Transverse colon (tissue), 4 donors: ENCODE measurements around the gene BBS4. TPM values are rescaled to one million over a fixed set of nuclear protein-coding genes. Genes with fewer than 3 reads are reported as not detected.

Experiments used
- DNase-seq: peaks from one replicate; pipeline ENCODE4 v3.0.0-alpha.2; 2019
- H3K27ac ChIP-seq, 4 donors: fragments of 200-600 bp; sonication (generic); 2 replicates each; pipeline ENCODE4 v1.5.1; 2016 to 2018; ENCODE audit warnings: inconsistent platforms in 4 of 4
- H3K27me3 ChIP-seq: fragments of 200-600 bp; sonication (generic); 2 replicates; pipeline ENCODE4 v1.5.1; 2017; ENCODE audit warnings: inconsistent platforms
- H3K36me3 ChIP-seq, 4 donors: fragments of 200-600 bp; sonication (generic); 2 replicates each; pipeline ENCODE4 v1.5.1; 2017 to 2019; ENCODE audit warnings: inconsistent platforms in 4 of 4
- H3K4me1 ChIP-seq, 4 donors: fragments of 200-600 bp; sonication (generic); 2 replicates each; pipeline ENCODE4 v1.5.1; 2017 to 2020; ENCODE audit warnings: inconsistent platforms in 4 of 4
- H3K4me3 ChIP-seq, 4 donors: fragments of 200-600 bp; sonication (generic); 1 replicate in 1 of 4; 2 replicates in 3 of 4; pipeline versions ENCODE4 v1.5.1 to v1.6.1; 2017 to 2019; ENCODE audit warnings: inconsistent platforms in 4 of 4
- H3K9me3 ChIP-seq, 2 donors: fragments of 200-600 bp; sonication (generic); 2 replicates each; pipeline ENCODE4 v1.5.1; 2017 to 2019; ENCODE audit warnings: inconsistent platforms in 2 of 2
- EP300 ChIP-seq: sonication (generic); formaldehyde crosslinking; IDR thresholded peaks from one replicate; pipeline ENCODE4 v1.6.1; 2017; ENCODE audit warnings: antibody characterized with exemption, low read depth
- POLR2A ChIP-seq: fragments of 450-650 bp; IDR thresholded peaks from one replicate; pipeline ENCODE4 v1.6.1; 2016; ENCODE audit warnings: antibody characterized with exemption, mild to moderate bottlenecking, moderate library complexity
- POLR2AphosphoS5 ChIP-seq, 3 donors: sonication (generic); formaldehyde crosslinking; IDR thresholded peaks; one replicate each; pipeline ENCODE4 v1.6.1; 2016; ENCODE audit warnings: antibody characterized with exemption in 3 of 3
- WGBS, 2 donors: methylation state at CpG; one replicate each; pipeline ENCODE4 v1.1.5; 2018; ENCODE audit warnings: low coverage in 1 of 2; 5-methylcytosine and 5-hydroxymethylcytosine counted together
- in situ Hi-C, 4 donors: fragments of 200-750 bp; cut with MboI; loops; one replicate each; pipeline versions ENCODE4 v1.15.0 to v1.15.1; 2017; ENCODE audit warnings: low sequenced_read_pairs in 3 of 4, low pct_ligation_motif_present in 1 of 4, low pct_unique_long_range_greater_than_20kb in 1 of 4
- intact Hi-C: fragments of 100-400 bp; cut with DNase I; formaldehyde crosslinking; loops from one replicate; pipeline ENCODE4 v1.15.1; 2023; ENCODE audit warnings: low total_unique reads
- total RNA-seq, 4 donors: library from RNA; depleted of rRNA; stranded (reverse); fragments of >200 nt; gene quantifications; one replicate each; pipeline ENCODE4 v1.1.0, GENCODE V29; 2016
- TF ChIP-seq, protein P1 (sequence below), 5 experiments: fragments of 200-600 bp in 3 of 5; fragments of 450-650 bp in 2 of 5; sonication (generic) in 3 of 5; IDR thresholded peaks; 1 replicate in 2 of 5; 2 replicates in 3 of 5; pipeline ENCODE4 v1.5.1; 2016 to 2017; ENCODE audit warnings: antibody characterized with exemption in 5 of 5, inconsistent platforms in 3 of 5, mild to moderate bottlenecking in 2 of 5, moderate library complexity in 1 of 5

Gene BBS4
- total RNA-seq, 4 donors from 2014 or later = 9.2 to 21.3 (median 19.2) TPM

DNA sequence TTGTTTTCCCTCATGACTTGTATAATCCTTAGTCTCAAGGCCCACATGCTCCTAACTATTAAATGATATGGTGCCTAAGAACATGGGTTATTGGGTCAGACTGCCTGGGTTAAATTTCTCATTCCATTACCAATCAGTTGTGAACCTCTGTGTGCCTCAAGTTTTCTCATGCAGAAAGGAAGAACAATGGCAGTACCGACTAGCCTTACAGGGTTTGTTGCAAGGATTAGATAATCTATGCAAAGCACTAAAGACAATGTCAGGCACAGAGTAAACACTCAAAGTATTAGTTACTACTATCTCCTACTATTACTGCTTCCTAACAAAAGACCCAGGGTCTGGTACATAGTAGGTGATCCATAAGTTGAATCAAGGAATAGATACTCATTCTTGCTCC, 85.3 kb downstream of the BBS4 start:
- Histone ChIP-seq H3K27me3 (no peaks in the 10 kb centered on the region), H3K36me3 (peaks cover 0 to 57% (median 12%) of the 10 kb centered on the region in 4 donors), H3K27ac (no peak overlapping the region), H3K4me3 (no peak overlapping the region), H3K4me1 (no peaks in the 10 kb centered on the region), H3K9me3 (peaks cover 0 to 16% of the 10 kb centered on the region in 2 donors)
- intact Hi-C loops (no loop called here), in situ Hi-C loops (no loop called here)
- TF ChIP-seq POLR2A = no peak
- TF ChIP-seq POLR2AphosphoS5 (IDR thresholded peaks at IDR 0.05) = no peak
- TF ChIP-seq, protein P1, sequence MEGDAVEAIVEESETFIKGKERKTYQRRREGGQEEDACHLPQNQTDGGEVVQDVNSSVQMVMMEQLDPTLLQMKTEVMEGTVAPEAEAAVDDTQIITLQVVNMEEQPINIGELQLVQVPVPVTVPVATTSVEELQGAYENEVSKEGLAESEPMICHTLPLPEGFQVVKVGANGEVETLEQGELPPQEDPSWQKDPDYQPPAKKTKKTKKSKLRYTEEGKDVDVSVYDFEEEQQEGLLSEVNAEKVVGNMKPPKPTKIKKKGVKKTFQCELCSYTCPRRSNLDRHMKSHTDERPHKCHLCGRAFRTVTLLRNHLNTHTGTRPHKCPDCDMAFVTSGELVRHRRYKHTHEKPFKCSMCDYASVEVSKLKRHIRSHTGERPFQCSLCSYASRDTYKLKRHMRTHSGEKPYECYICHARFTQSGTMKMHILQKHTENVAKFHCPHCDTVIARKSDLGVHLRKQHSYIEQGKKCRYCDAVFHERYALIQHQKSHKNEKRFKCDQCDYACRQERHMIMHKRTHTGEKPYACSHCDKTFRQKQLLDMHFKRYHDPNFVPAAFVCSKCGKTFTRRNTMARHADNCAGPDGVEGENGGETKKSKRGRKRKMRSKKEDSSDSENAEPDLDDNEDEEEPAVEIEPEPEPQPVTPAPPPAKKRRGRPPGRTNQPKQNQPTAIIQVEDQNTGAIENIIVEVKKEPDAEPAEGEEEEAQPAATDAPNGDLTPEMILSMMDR (IDR thresholded peaks at IDR 0.05) = no peak
- TF ChIP-seq EP300 = no peak
- 54% methylated on average over 1 of the region's 1 CpG; no CpG with 5 or more reads in 1 of the 2 donors for WGBS, 2 donors
- no peak for DNase-seq

DNA sequence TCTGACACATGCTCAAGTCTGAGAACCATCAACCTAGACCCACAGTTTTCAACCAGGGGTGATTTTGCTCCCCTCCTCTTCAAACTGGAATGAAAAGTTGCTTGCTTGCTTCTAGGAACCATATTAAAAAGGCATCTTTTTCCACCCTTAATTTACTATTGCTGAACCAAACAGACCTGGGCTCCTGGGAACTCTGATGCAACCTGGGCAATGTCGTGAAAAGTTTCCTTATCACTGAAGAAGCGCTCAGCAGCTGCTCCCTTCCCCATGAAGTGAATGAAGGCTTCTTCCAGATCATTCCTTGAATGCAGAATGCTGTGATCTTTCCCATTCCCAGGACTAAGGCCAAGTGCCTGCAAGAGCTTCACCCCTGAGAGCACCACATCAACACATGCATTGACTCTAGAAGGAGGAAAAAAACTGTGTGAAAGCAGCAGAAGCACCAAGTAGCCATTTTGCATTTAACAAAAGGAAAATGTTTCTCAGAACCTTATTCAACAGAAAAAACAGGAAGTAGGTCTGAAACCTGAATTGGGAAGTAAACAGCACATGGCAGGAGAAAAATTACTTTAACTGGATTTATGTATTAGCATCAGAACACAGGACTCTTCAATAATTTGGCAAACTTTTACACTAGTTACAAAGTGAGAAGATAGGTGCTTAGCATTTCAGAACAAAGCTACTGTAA, 88.8 kb downstream of the BBS4 start:
- H3K27ac ChIP-seq = peak overlapping the region in 1 of 4 donors; percentile 18

DNA sequence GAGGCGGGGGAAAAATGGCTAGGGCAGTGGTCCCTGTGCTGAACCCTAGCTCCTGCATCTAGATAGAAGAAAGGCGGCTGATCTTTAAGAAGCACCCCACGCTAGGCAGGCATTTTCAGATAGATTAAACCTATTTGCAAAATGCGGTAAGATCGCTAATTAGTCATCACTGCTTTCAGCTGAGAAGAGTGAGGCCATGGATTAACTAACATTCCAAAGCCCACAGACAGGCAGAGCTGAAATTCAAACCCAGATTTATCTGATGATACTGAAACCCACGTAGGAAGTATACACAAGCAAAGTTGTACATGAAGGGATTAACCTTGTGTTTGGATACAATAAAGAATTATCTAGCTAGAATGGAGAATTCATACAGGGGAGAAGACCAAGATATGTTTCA, 92.8 kb downstream of the BBS4 start:
- WGBS, 2 donors = 89 to 92% methylated on average over 6 of the region's 6 CpGs
- Histone ChIP-seq H3K27ac (no peak overlapping the region), H3K4me3 (no peak overlapping the region), H3K36me3 (peaks cover 0 to 7% (median 0%) of the 10 kb centered on the region in 4 donors), H3K9me3 (no peaks in the 10 kb centered on the region), H3K27me3 (no peaks in the 10 kb centered on the region), H3K4me1 (peaks cover 8 to 24% (median 13%) of the 10 kb centered on the region in 4 donors)
- no peak for DNase-seq
- TF ChIP-seq POLR2AphosphoS5 (IDR thresholded peaks at IDR 0.05) (no peak), POLR2A (no peak), EP300 (no peak)
- TF ChIP-seq, protein P1 (IDR thresholded peaks at IDR 0.05) = no peak
- in situ Hi-C loops = loop anchor here in 3 of 4 donors (25.0 kb wide), 1 partner anchor 484 kb away; no protein-coding TSS in a partner anchor
- intact Hi-C loops = no loop called here

More for the DNA sequence above, 88.8 kb downstream of the BBS4 start:
- intact Hi-C loops (no loop called here), in situ Hi-C loops (loop anchor here in 3 of 4 donors (25.0 kb wide), 1 partner anchor 487 kb away; no protein-coding TSS in a partner anchor)
- Histone ChIP-seq H3K4me3 (no peak overlapping the region), H3K27me3 (no peaks in the 10 kb centered on the region), H3K4me1 (no peaks in the 10 kb centered on the region), H3K36me3 (peaks cover 0 to 32% (median 0%) of the 10 kb centered on the region in 4 donors), H3K9me3 (no peaks in the 10 kb centered on the region)
- no peak for DNase-seq
- TF ChIP-seq POLR2AphosphoS5 (IDR thresholded peaks at IDR 0.05) (no peak), POLR2A (no peak), EP300 (no peak)
- TF ChIP-seq, protein P1 (IDR thresholded peaks at IDR 0.05) = no peak
- 92% methylated on average over 2 of the region's 2 CpGs; no CpG with 5 or more reads in 1 of the 2 donors for WGBS, 2 donors

DNA sequence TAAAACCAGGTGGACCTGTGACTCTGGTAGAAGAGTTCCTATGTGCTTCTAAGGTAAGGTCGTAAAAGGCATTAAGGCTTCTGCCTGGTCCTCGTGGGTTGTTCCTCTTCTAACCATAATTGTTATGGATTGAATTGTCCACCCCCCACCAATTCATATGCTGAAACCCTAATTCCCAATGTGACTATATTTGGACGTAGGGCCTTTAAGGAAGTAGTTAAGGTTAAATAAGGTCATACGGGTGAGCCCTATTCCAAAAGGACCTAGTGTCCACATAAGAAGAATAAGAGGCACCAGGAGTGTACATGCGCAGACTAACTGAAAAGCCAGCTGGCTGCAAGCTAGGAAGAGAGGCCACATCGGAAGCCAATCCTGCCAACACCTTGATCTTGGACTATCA, 95.6 kb downstream of the BBS4 start:
- Histone ChIP-seq H3K27me3 (no peaks in the 10 kb centered on the region), H3K9me3 (no peaks in the 10 kb centered on the region), H3K4me3 (no peak overlapping the region), H3K4me1 (peaks cover 8 to 31% (median 22%) of the 10 kb centered on the region in 4 donors), H3K36me3 (no peaks in the 10 kb centered on the region), H3K27ac (peak overlapping the region in 1 of 4 donors; percentile 95)
- intact Hi-C loops = loop anchor here (5.0 kb wide), 1 partner anchor 271 kb away; the partner anchor contains the start of gene NEO1
- in situ Hi-C loops = loop anchor here in 3 of 4 donors (25.0 kb wide), 1 partner anchor 481 kb away; no protein-coding TSS in a partner anchor
- no peak for DNase-seq
- WGBS, 2 donors = 84 to 100% methylated on average over 1 to 6 of the region's 6 CpGs
- TF ChIP-seq, protein P1 (IDR thresholded peaks at IDR 0.05) = no peak
- TF ChIP-seq POLR2AphosphoS5 (IDR thresholded peaks at IDR 0.05) (no peak), POLR2A (no peak), EP300 (no peak)
